GM12878 (cell line): ENCODE results near the gene TSNAX.

Experiments used
- NR2C1 ChIP-seq: fragments of 450-650 bp; IDR thresholded peaks from 2 replicates; pipeline ENCODE4 v1.6.1; 2017; ENCODE audit warnings: antibody characterized with exemption, mild to moderate bottlenecking, moderate library complexity
- RAD21 ChIP-seq: IDR thresholded peaks from 2 replicates; pipeline ENCODE4 v1.6.1; 2011; ENCODE audit warnings: mild to moderate bottlenecking, low read depth, low read length, moderate library complexity; ENCODE audit not compliant: insufficient read depth
- TF ChIP-seq, protein P1 (sequence below), 3 experiments: IDR thresholded peaks in 2 of 3; conservative IDR thresholded peaks in 1 of 3; 2 replicates each; pipeline ENCODE4 v1.5.1; 2011; ENCODE audit warnings: low read depth in 3 of 3, low read length in 3 of 3, mild to moderate bottlenecking in 3 of 3, control low read depth in 2 of 3, moderate library complexity in 2 of 3, inconsistent platforms in 1 of 3, mixed read lengths in 1 of 3; ENCODE audit not compliant: control insufficient read depth in 2 of 3, insufficient read depth in 1 of 3; ENCODE audit errors: extremely low read depth in 1 of 3

GRCh38 chr1:231508497-231508896, 20.0 kb upstream of the TSNAX start:
- no peak for TF ChIP-seq RAD21
- TF ChIP-seq, protein P1, sequence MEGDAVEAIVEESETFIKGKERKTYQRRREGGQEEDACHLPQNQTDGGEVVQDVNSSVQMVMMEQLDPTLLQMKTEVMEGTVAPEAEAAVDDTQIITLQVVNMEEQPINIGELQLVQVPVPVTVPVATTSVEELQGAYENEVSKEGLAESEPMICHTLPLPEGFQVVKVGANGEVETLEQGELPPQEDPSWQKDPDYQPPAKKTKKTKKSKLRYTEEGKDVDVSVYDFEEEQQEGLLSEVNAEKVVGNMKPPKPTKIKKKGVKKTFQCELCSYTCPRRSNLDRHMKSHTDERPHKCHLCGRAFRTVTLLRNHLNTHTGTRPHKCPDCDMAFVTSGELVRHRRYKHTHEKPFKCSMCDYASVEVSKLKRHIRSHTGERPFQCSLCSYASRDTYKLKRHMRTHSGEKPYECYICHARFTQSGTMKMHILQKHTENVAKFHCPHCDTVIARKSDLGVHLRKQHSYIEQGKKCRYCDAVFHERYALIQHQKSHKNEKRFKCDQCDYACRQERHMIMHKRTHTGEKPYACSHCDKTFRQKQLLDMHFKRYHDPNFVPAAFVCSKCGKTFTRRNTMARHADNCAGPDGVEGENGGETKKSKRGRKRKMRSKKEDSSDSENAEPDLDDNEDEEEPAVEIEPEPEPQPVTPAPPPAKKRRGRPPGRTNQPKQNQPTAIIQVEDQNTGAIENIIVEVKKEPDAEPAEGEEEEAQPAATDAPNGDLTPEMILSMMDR (IDR thresholded peaks at IDR 0.05 in 2 of 3, conservative IDR thresholded peaks at IDR 0.05 in 1 of 3; ENCODE audit: control insufficient read depth in 2 of 3, extremely low read depth in 1 of 3, insufficient read depth in 1 of 3, low read depth in 3 of 3, low read length in 3 of 3), result no peak
- TF ChIP-seq NR2C1, result no peak
